Stomach (tissue), 4 donors: ENCODE data around the gene TMEM132C.

ENCODE experiments used
- CTCF ChIP-seq, 7 experiments: fragments of 450-650 bp in 4 of 7; fragments of 200-600 bp in 3 of 7; sonication (generic) in 3 of 7; IDR thresholded peaks; one replicate each; pipeline ENCODE4 v1.5.1; 2016 to 2019; ENCODE audit warnings: antibody characterized with exemption in 7 of 7, control low read depth in 2 of 7, mild to moderate bottlenecking in 1 of 7
- EP300 ChIP-seq: sonication (generic); formaldehyde crosslinking; IDR thresholded peaks from one replicate; pipeline ENCODE4 v1.6.1; 2017; ENCODE audit warnings: antibody characterized with exemption
- POLR2A ChIP-seq, 4 donors: fragments of 450-650 bp; IDR thresholded peaks; one replicate each; pipeline ENCODE4 v1.6.1; 2016; ENCODE audit warnings: antibody characterized with exemption in 4 of 4, control low read depth in 2 of 4, mild to moderate bottlenecking in 1 of 4, moderate library complexity in 1 of 4
- POLR2AphosphoS5 ChIP-seq, 3 donors: sonication (generic); formaldehyde crosslinking; IDR thresholded peaks; one replicate each; pipeline ENCODE4 v1.6.1; 2016; ENCODE audit warnings: antibody characterized with exemption in 3 of 3

- TF ChIP-seq CTCF (IDR thresholded peaks at IDR 0.05) (no peak), POLR2A (IDR thresholded peaks at IDR 0.05) (no peak), POLR2AphosphoS5 (IDR thresholded peaks at IDR 0.05) (no peak), EP300 (no peak)
Observed at GRCh38 chr12:128286970-128287369, 20.0 kb downstream of the TMEM132C start.
